HUES48 (cell line): ENCODE results near the gene ABLIM3.

Source experiments
- H3K27ac ChIP-seq: one replicate; pipeline ENCODE4 v1.7.0; 2013; ENCODE audit warnings: low read depth, low read length, inconsistent platforms
- H3K27me3 ChIP-seq: 2 replicates; pipeline ENCODE4 v1.6.1; 2013; ENCODE audit warnings: mild to moderate bottlenecking, low read length; ENCODE audit not compliant: control insufficient read depth, insufficient read depth
- H3K36me3 ChIP-seq: 2 replicates; pipeline ENCODE4 v1.6.1; 2013; ENCODE audit warnings: low read length; ENCODE audit not compliant: control insufficient read depth, insufficient read depth
- H3K4me1 ChIP-seq: 2 replicates; pipeline ENCODE4 v1.6.1; 2013; ENCODE audit warnings: mild to moderate bottlenecking, low read length; ENCODE audit not compliant: control insufficient read depth, insufficient read depth
- H3K4me3 ChIP-seq: 2 replicates; pipeline ENCODE4 v1.5.1; 2013; ENCODE audit warnings: mild to moderate bottlenecking, low read depth, low read length
- H3K9ac ChIP-seq: 2 replicates; pipeline ENCODE4 v1.6.1; 2013; ENCODE audit warnings: mild to moderate bottlenecking, low read depth, low read length, moderate library complexity
- H3K9me3 ChIP-seq: 2 replicates; pipeline ENCODE4 v1.6.1; 2013; ENCODE audit warnings: low read length; ENCODE audit not compliant: control insufficient read depth, insufficient read depth

ABLIM3 gene

GRCh38 chr5:149221326-149221725 lies 80.0 kb downstream of the ABLIM3 start:
- Histone ChIP-seq H3K27ac (no peak overlapping the region), H3K27me3 (no peaks in the 10 kb centered on the region), H3K36me3 (no peaks in the 10 kb centered on the region), H3K4me3 (no peak overlapping the region), H3K9me3 (no peaks in the 10 kb centered on the region), H3K9ac (no peak overlapping the region), H3K4me1 (no peaks in the 10 kb centered on the region)

- no peak overlapping the region for H3K9ac ChIP-seq
- no peak overlapping the region for H3K4me3 ChIP-seq
- H3K36me3 ChIP-seq: no peaks in the 10 kb centered on the region
- no peaks in the 10 kb centered on the region for H3K4me1 ChIP-seq
- no peaks in the 10 kb centered on the region for H3K27me3 ChIP-seq
- no peaks in the 10 kb centered on the region for H3K9me3 ChIP-seq
- H3K27ac ChIP-seq: no peak overlapping the region
These were observed 80.5 kb downstream of the ABLIM3 start for GRCh38 chr5:149221731-149222342.

GRCh38 chr5:149223081-149223848 lies 82.0 kb downstream of the ABLIM3 start:
- Histone ChIP-seq H3K4me1 (no peaks in the 10 kb centered on the region), H3K27ac (no peak overlapping the region), H3K27me3 (no peaks in the 10 kb centered on the region), H3K36me3 (no peaks in the 10 kb centered on the region), H3K9me3 (no peaks in the 10 kb centered on the region), H3K4me3 (no peak overlapping the region), H3K9ac (no peak overlapping the region)

- Histone ChIP-seq H3K9ac (no peak overlapping the region), H3K4me1 (no peaks in the 10 kb centered on the region), H3K4me3 (no peak overlapping the region), H3K27me3 (no peaks in the 10 kb centered on the region), H3K36me3 (no peaks in the 10 kb centered on the region), H3K9me3 (no peaks in the 10 kb centered on the region), H3K27ac (no peak overlapping the region)
These were observed 83.0 kb downstream of the ABLIM3 start for GRCh38 chr5:149224282-149224681.

- no peak overlapping the region for H3K9ac ChIP-seq
- no peak overlapping the region for H3K4me3 ChIP-seq
- no peaks in the 10 kb centered on the region for H3K9me3 ChIP-seq
- H3K4me1 ChIP-seq: no peaks in the 10 kb centered on the region
- no peak overlapping the region for H3K27ac ChIP-seq
- H3K36me3 ChIP-seq: no peaks in the 10 kb centered on the region
- no peaks in the 10 kb centered on the region for H3K27me3 ChIP-seq
These were observed 86.0 kb downstream of the ABLIM3 start for GRCh38 chr5:149227168-149227826.

- H3K36me3 ChIP-seq: no peaks in the 10 kb centered on the region
- H3K9ac ChIP-seq: no peak overlapping the region
- H3K9me3 ChIP-seq: no peaks in the 10 kb centered on the region
- H3K27me3 ChIP-seq: no peaks in the 10 kb centered on the region
- no peak overlapping the region for H3K4me3 ChIP-seq
- no peak overlapping the region for H3K27ac ChIP-seq
- no peaks in the 10 kb centered on the region for H3K4me1 ChIP-seq
These were observed 87.5 kb downstream of the ABLIM3 start for GRCh38 chr5:149228618-149229297.

GRCh38 chr5:149229298-149229937 lies 88.1 kb downstream of the ABLIM3 start:
- Histone ChIP-seq H3K9ac (no peak overlapping the region), H3K27me3 (no peaks in the 10 kb centered on the region), H3K36me3 (no peaks in the 10 kb centered on the region), H3K4me3 (no peak overlapping the region), H3K9me3 (no peaks in the 10 kb centered on the region), H3K4me1 (no peaks in the 10 kb centered on the region), H3K27ac (no peak overlapping the region)

GRCh38 chr5:149235841-149236240 lies 94.5 kb downstream of the ABLIM3 start:
- no peaks in the 10 kb centered on the region for H3K4me1 ChIP-seq
- H3K27ac ChIP-seq: no peak overlapping the region
- no peak overlapping the region for H3K9ac ChIP-seq
- H3K36me3 ChIP-seq: no peaks in the 10 kb centered on the region
- no peak overlapping the region for H3K4me3 ChIP-seq
- H3K9me3 ChIP-seq: no peaks in the 10 kb centered on the region
- no peaks in the 10 kb centered on the region for H3K27me3 ChIP-seq

GRCh38 chr5:149237662-149238061 lies 96.4 kb downstream of the ABLIM3 start:
- no peak overlapping the region for H3K9ac ChIP-seq
- no peaks in the 10 kb centered on the region for H3K9me3 ChIP-seq
- no peaks in the 10 kb centered on the region for H3K36me3 ChIP-seq
- H3K27me3 ChIP-seq: no peaks in the 10 kb centered on the region
- H3K4me1 ChIP-seq: no peaks in the 10 kb centered on the region
- H3K4me3 ChIP-seq: no peak overlapping the region
- H3K27ac ChIP-seq: no peak overlapping the region

- H3K9me3 ChIP-seq: no peaks in the 10 kb centered on the region
- H3K9ac ChIP-seq: no peak overlapping the region
- H3K36me3 ChIP-seq: no peaks in the 10 kb centered on the region
- H3K4me3 ChIP-seq: no peak overlapping the region
- no peak overlapping the region for H3K27ac ChIP-seq
- H3K27me3 ChIP-seq: no peaks in the 10 kb centered on the region
- no peaks in the 10 kb centered on the region for H3K4me1 ChIP-seq
These were observed 97.2 kb downstream of the ABLIM3 start for GRCh38 chr5:149238540-149238939.
